PFSK-1 (cell line): ENCODE measurements around the gene TLCD5.

Experiments used
- FOXP2 ChIP-seq: optimal IDR thresholded peaks from 2 replicates; pipeline ENCODE3; 2011; ENCODE audit warnings: borderline replicate concordance, control low read depth, inconsistent platforms; ENCODE audit not compliant: insufficient read depth; ENCODE audit errors: extremely low read length, extremely low read depth
- POLR2AphosphoS5 ChIP-seq: IDR thresholded peaks from 2 replicates; pipeline ENCODE4 v1.6.1; 2012; ENCODE audit warnings: low read depth, mild to moderate bottlenecking, control low read depth, low read length, moderate library complexity
- SIN3A ChIP-seq: IDR thresholded peaks from 2 replicates; pipeline ENCODE4 v1.6.1; 2012; ENCODE audit warnings: mild to moderate bottlenecking, low read length, moderate library complexity, borderline replicate concordance; ENCODE audit not compliant: insufficient read depth
- TAF1 ChIP-seq: IDR thresholded peaks from 2 replicates; pipeline ENCODE4 v1.6.1; 2012; ENCODE audit warnings: low read length, control low read depth, borderline replicate concordance; ENCODE audit not compliant: insufficient read depth
- TF ChIP-seq, protein P1 (sequence below), 2 experiments: IDR thresholded peaks; 2 replicates each; pipeline versions ENCODE4 v1.6.1 to v1.8.0; 2011 to 2012; ENCODE audit warnings: low read depth in 2 of 2, low read length in 2 of 2, control low read depth in 1 of 2, inconsistent platforms in 1 of 2, mild to moderate bottlenecking in 1 of 2, moderate library complexity in 1 of 2; ENCODE audit not compliant: insufficient read depth in 1 of 2

DNA sequence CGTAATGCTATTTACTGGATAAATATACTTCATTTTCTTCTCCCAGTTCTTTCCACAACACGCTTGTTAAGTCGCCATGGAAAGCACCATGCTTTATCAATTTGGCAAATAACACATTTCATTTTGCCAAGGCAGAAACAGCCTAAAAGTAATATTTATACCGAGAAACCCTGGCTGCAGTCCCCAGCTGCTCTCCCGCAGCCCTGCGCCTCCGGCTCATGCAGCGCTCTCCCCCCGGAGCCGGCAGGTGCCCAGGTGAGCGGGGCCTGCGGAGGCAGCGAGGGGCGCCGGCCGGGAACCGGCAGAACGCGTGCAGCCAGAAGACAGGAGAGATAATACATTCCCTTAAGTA lies 10.4 kb downstream of the TLCD5 start:
- TF ChIP-seq, protein P1, sequence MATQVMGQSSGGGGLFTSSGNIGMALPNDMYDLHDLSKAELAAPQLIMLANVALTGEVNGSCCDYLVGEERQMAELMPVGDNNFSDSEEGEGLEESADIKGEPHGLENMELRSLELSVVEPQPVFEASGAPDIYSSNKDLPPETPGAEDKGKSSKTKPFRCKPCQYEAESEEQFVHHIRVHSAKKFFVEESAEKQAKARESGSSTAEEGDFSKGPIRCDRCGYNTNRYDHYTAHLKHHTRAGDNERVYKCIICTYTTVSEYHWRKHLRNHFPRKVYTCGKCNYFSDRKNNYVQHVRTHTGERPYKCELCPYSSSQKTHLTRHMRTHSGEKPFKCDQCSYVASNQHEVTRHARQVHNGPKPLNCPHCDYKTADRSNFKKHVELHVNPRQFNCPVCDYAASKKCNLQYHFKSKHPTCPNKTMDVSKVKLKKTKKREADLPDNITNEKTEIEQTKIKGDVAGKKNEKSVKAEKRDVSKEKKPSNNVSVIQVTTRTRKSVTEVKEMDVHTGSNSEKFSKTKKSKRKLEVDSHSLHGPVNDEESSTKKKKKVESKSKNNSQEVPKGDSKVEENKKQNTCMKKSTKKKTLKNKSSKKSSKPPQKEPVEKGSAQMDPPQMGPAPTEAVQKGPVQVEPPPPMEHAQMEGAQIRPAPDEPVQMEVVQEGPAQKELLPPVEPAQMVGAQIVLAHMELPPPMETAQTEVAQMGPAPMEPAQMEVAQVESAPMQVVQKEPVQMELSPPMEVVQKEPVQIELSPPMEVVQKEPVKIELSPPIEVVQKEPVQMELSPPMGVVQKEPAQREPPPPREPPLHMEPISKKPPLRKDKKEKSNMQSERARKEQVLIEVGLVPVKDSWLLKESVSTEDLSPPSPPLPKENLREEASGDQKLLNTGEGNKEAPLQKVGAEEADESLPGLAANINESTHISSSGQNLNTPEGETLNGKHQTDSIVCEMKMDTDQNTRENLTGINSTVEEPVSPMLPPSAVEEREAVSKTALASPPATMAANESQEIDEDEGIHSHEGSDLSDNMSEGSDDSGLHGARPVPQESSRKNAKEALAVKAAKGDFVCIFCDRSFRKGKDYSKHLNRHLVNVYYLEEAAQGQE (IDR thresholded peaks at IDR 0.05; ENCODE audit: insufficient read depth in 1 of 2, low read depth in 2 of 2, low read length in 2 of 2), result no peak
- no peak for TF ChIP-seq POLR2AphosphoS5
- 0 out of 2 replicates have a peak, but pooled peaks have one; percentile 1 for TF ChIP-seq TAF1
- TF ChIP-seq SIN3A, result no peak
- TF ChIP-seq FOXP2, result no peak
